Effector memory CD4-positive, alpha-beta T cell (primary cell): ENCODE measurements around the gene SETSIP.
A peak's percentile ranks its signal among the peaks of the same experiment; 100 is the strongest.
"Not testable (repeated sequence)": the region's sequence is repeated elsewhere in the genome, so short reads cannot be mapped to it uniquely, and the experiment has no call there.

Source experiments
- DNase-seq, 3 donors: peaks; one replicate each; pipeline ENCODE4 v3.0.0-alpha.2; 2020
- H3K27ac ChIP-seq: 2 replicates; pipeline ENCODE4 v1.7.0; 2013; ENCODE audit warnings: mild to moderate bottlenecking, low read length, moderate library complexity; ENCODE audit not compliant: insufficient read depth, poor library complexity, severe bottlenecking
- H3K27me3 ChIP-seq: replicated peaks from 2 replicates; pipeline ENCODE4 v1.7.0; 2013; ENCODE audit warnings: mild to moderate bottlenecking, low read length; ENCODE audit not compliant: insufficient read depth, control insufficient read depth, poor library complexity, severe bottlenecking
- H3K36me3 ChIP-seq: 2 replicates; pipeline ENCODE4 v1.7.0; 2013; ENCODE audit warnings: mild to moderate bottlenecking, low read length, moderate library complexity; ENCODE audit not compliant: control insufficient read depth, insufficient read depth
- H3K4me1 ChIP-seq: 2 replicates; pipeline ENCODE4 v1.7.0; 2013; ENCODE audit warnings: low read length, mild to moderate bottlenecking; ENCODE audit not compliant: control insufficient read depth, insufficient read depth, poor library complexity, severe bottlenecking
- H3K4me3 ChIP-seq: 2 replicates; pipeline ENCODE4 v1.7.0; 2013; ENCODE audit warnings: low read length, low read depth, mild to moderate bottlenecking; ENCODE audit not compliant: insufficient read depth, poor library complexity, severe bottlenecking
- H3K9me3 ChIP-seq: 2 replicates; pipeline ENCODE4 v1.7.0; 2013; ENCODE audit warnings: mild to moderate bottlenecking, low read length, moderate library complexity; ENCODE audit not compliant: control insufficient read depth

SETSIP gene

GRCh38 chr1:92091625-92092024, 16.4 kb upstream of the SETSIP start:
- Histone ChIP-seq H3K4me3 (no peak overlapping the region), H3K27ac (no peak overlapping the region), H3K36me3 (no peaks in the 10 kb centered on the region), H3K4me1 (no peaks in the 10 kb centered on the region), H3K27me3 (no peaks in the 10 kb centered on the region), H3K9me3 (peaks cover 3% of the 10 kb centered on the region)
- no peak for DNase-seq

GRCh38 chr1:92087542-92087941, 12.3 kb upstream of the SETSIP start:
- no peaks in the 10 kb centered on the region for H3K27me3 ChIP-seq
- no peak overlapping the region for H3K27ac ChIP-seq
- peaks cover 4% of the 10 kb centered on the region for H3K9me3 ChIP-seq
- no peak overlapping the region for H3K4me3 ChIP-seq
- H3K36me3 ChIP-seq, result no peaks in the 10 kb centered on the region
- no peak for DNase-seq
- H3K4me1 ChIP-seq, result no peaks in the 10 kb centered on the region

DNA sequence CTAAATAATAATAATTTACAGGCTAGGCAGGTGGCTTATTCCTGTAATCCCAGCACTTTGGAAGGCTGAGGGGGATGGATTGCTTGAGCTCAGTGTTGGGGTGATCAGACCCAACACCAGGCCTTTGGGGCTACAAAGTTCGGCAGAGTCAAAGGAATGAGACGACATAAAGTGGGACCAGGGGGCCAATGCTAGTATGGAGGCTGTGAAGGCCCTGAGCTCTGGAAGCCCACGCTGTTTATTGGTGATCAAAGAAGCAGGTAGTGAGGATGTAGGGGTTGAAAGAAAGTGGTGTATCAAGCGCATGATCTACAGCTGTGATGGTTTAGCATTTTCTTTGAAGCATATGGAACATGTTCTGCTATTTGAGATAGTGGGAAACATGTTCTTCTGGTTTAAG, 10.5 kb upstream of the SETSIP start:
- Histone ChIP-seq H3K27ac (no peak overlapping the region), H3K4me1 (no peaks in the 10 kb centered on the region), H3K36me3 (no peaks in the 10 kb centered on the region), H3K27me3 (no peaks in the 10 kb centered on the region), H3K9me3 (peaks cover 4% of the 10 kb centered on the region), H3K4me3 (no peak overlapping the region)
- no peak for DNase-seq

DNA sequence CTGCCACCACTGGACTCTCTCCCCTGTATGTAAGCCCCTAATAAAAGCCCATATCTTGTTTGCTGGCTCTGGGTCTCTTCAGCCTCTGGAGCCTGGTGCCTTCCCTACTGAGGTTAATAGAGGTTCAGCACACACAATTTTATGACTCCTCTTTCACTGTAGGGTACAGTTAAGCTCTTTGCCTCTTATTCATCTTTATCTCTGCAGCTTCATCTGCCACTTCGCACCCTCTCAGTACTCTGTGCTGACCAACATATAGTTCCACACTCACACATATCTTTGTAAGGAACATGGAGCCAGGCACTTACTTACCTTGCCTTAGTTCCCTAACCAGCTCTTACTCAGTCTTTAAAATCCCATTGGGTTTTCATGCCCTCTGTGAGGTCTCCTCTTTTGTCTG, 9.4 kb upstream of the SETSIP start:
- Histone ChIP-seq H3K36me3 (no peaks in the 10 kb centered on the region), H3K4me3 (no peak overlapping the region), H3K27me3 (no peaks in the 10 kb centered on the region), H3K4me1 (no peaks in the 10 kb centered on the region), H3K9me3 (peaks cover 4% of the 10 kb centered on the region), H3K27ac (no peak overlapping the region)
- DNase-seq, result no peak

GRCh38 chr1:92081031-92081430, 5.8 kb upstream of the SETSIP start:
- no peaks in the 10 kb centered on the region for H3K9me3 ChIP-seq
- no peaks in the 10 kb centered on the region for H3K36me3 ChIP-seq
- DNase-seq, result no peak
- no peaks in the 10 kb centered on the region for H3K27me3 ChIP-seq
- H3K4me1 ChIP-seq, result no peaks in the 10 kb centered on the region
- peak overlapping the region; percentile 40 for H3K27ac ChIP-seq
- H3K4me3 ChIP-seq, result peak overlapping the region; percentile 73

DNA sequence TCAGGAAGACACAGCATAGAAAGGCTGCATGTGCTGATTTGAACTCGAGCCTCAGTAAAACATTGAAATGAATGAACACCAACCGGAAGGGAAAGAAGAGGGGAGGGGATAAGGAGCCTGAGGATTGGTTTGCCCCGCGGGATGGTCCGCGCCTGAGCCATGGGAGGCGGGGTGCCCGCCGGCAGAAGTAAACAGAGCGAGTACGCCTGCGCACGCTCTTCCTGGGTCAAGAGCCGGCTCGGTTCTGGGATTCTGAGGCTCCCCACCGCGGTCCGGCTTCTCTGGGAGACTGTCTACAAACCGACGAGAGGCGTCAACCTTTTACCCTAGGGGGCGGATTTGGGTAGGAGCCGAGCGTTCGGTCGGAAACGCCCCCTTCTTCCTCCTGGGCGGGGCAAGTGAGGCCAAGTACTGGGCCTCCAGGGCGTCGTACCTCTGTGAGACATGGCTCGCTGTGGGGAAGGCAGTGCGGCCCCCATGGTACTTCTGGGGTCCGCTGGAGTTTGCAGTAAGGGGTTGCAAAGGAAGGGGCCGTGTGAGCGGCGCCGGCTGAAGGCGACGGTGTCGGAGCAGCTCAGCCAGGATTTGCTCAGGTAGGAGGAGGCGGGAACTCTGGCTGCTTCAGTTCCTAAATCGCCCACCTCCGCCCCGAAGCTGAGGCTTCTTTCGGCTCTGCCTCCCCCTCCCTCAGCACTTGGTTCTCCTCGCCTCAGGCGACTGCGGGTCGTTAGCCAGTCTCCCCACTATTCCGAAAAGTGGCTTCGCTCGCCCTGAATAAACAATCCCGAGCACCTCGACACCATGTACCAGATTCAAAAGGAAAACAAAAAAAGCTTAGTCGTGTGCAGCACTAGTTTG, 5.1 kb upstream of the SETSIP start, which contains the start of gene BTBD8:
Gene BTBD8, plus strand, starts transcription at position 218 of the 858 bp plus-strand sequence. Its CDS starts 227 bp downstream, at position 445.
- H3K27me3 ChIP-seq, result no peaks in the 10 kb centered on the region
- DNase-seq, result peak; percentile 61 to 75 (median 73)
- no peaks in the 10 kb centered on the region for H3K4me1 ChIP-seq
- H3K9me3 ChIP-seq, result no peaks in the 10 kb centered on the region
- H3K36me3 ChIP-seq, result no peaks in the 10 kb centered on the region
- peak within 1 kb of the TSS; percentile 40 for H3K27ac ChIP-seq
- H3K4me3 ChIP-seq, result peak within 1 kb of the TSS; percentile 73

DNA sequence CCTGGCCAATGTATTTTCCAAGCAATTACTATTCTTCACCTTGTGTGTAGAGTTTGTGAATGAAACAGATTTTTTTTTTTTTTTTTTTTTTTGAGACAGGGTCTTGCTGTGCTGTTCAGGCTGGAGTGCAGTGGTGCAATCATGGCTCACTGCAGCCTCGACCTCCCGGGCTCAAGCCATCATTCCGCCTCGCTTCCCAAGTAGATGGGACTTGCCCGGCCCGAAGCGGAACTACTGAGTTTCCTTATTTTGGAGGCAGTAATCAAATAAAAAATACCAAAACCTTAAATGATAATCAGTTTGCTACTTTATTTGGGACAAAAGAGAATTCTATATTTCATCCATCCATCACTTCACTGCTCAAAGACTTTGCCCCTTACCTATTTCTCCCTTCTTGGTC, 4.2 kb upstream of the SETSIP start:
- Histone ChIP-seq H3K4me1 (no peaks in the 10 kb centered on the region), H3K27ac (no peak overlapping the region), H3K4me3 (no peak overlapping the region), H3K36me3 (no peaks in the 10 kb centered on the region), H3K27me3 (no peaks in the 10 kb centered on the region), H3K9me3 (no peaks in the 10 kb centered on the region)
- DNase-seq, result no peak

DNA sequence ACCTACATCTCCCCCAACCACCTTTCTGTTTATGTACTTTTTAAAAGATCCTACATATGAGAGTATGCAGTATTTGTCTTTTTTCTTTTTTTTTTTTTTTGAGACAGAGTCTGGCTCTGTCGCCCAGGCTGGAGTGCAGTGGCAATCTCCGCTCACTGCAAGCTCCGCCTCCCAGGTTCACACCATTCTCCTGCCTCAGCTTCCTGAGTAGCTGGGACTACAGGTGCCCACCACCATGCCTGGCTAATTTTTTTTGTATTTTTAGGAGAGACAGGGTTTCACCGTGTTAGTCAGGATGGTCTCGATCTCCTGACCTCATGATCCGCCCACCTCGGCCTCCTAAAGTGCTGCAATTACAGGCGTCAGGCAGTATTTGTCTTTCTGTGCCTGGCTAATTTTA, 2.9 kb upstream of the SETSIP start:
- not testable (repeated sequence) for H3K36me3 ChIP-seq, H3K27me3 ChIP-seq, DNase-seq

DNA sequence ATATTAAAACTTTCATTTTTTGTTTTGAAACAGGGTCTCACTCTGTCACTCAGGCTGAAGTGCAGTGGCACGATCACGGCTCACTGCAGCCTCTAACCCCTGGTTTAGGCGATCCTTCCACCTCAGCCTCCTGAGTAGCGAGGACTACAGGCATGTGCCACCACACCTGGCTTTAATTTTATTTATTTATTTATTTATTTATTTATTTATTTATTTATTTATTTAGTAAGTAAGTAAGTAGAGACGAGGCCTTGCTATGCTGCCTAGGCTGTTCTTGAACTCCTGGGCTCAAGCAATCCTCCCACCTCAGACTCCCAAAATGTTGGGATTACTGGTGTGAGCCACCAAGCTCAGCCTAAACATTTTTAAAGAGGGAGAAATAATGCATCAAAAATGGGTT, 1.2 kb upstream of the SETSIP start:
- Histone ChIP-seq H3K4me1 (no peaks in the 10 kb centered on the region), H3K36me3 (no peaks in the 10 kb centered on the region), H3K9me3 (no peaks in the 10 kb centered on the region), H3K27ac (no peak overlapping the region), H3K4me3 (no peak overlapping the region), H3K27me3 (no peaks in the 10 kb centered on the region)
- no peak for DNase-seq

More for the DNA sequence above, 2.9 kb upstream of the SETSIP start:
- not testable (repeated sequence) for H3K4me3 ChIP-seq, H3K4me1 ChIP-seq, H3K9me3 ChIP-seq, H3K27ac ChIP-seq

DNA sequence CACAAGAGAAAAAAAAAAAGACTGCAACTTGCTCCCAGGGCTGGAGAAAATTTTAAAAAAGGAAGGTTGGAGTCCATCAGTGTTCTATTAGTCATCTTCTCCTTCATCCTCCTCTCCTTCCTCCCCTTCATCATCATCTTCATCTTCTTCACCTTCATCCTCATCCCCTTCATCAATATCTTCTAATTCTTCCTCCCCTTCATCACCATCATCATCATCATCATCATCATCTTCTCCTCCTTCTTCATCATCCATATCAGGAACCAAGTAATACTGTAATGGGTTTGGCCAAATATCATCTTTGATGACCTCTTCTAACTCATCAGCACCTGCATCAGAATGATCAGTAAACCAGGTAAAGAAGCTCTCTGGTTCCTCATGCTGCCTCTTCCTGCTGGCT, 765 bp downstream of the SETSIP start:
- not testable (repeated sequence) for H3K9me3 ChIP-seq, H3K36me3 ChIP-seq, H3K27me3 ChIP-seq, H3K4me1 ChIP-seq, DNase-seq, H3K27ac ChIP-seq, H3K4me3 ChIP-seq
